Measurements from ENCODE around the gene NFAT5. TPM values are rescaled to one million over a fixed set of nuclear protein-coding genes. Genes with fewer than 3 reads are reported as not detected.
A peak's percentile ranks its signal among the peaks of the same experiment; 100 is the strongest.

The NFAT5 gene
- polyA plus RNA-seq, 1 donor from 2014 or later, result 9.5 TPM

DNA sequence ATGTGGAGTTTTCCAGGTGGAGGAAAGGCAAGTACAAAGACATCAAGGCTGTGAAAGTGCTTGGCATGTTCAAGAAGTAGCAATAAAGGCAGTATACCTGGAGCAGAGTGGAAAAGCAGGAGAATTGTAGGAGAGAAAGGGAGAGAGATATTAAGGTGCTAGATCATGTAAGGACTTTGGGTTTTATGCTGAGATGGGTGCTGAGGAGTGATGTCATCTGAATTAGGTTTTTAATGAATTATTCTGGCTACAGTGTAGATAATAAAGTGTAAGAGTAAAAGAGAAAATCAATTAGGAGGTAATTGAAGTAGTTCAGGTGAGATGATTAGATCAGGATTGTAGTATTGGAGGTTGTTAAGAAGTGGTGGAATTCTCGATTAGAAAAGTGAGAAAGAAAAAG lies 34.0 kb downstream of the NFAT5 start:
- Mint-ChIP-seq H3K36me3 (peaks cover 2% of the 10 kb centered on the region), H3K27ac (no peak overlapping the region), H3K4me3 (no peak overlapping the region), H3K27me3 (no peaks in the 10 kb centered on the region), H3K9me3 (no peaks in the 10 kb centered on the region), H3K4me1 (peaks cover 23 to 41% (median 30%) of the 10 kb centered on the region in 3 donors)

DNA sequence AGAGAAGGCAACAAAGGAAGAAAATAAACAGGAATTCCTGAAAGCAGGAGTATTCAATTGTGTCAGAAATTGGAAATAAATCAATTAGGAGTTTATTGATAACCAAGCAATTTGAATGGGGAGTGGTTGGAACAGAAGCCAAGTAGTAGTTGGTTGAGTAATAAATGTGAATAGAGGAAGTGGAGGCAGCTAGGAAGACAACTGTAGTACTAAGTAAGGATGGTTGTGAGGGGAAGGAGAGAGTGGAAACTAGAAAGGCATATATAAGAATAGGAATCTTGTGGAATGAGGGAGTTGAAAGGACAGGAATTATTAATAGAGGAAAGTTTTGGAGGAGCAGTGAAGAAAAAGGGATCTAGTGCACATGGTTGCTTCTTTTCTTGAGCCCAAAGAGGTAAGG lies 34.4 kb downstream of the NFAT5 start:
- Mint-ChIP-seq H3K4me3 (no peak overlapping the region), H3K27ac (peak overlapping the region in 1 of 3 donors; percentile 51), H3K9me3 (no peaks in the 10 kb centered on the region), H3K27me3 (no peaks in the 10 kb centered on the region), H3K4me1 (peaks cover 21 to 41% (median 28%) of the 10 kb centered on the region in 3 donors), H3K36me3 (peaks cover 2% of the 10 kb centered on the region)

DNA sequence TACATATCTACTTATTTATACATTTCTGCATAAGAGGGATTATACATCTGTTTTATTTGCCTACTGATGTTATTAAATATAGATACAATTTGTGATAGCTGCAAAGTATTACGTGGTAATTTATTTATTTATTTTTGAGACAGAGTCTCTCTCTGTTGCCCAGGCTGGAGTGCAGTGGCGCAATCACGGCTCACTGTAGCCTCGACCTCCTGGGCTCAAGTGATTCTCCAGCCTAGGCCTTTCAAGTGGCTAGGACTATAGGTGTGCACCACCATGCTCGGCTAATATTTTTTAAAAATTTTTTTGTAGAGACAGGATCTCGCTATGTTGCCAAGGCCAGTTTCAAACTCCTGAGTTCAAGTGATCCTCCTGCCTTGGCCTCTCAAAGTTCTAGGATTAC lies 35.5 kb downstream of the NFAT5 start:
- no peaks in the 10 kb centered on the region for H3K27me3 Mint-ChIP-seq
- H3K36me3 Mint-ChIP-seq, result peaks cover 2% of the 10 kb centered on the region
- H3K4me3 Mint-ChIP-seq, result peak overlapping the region in 1 of 4 donors; percentile 25
- peaks cover 15 to 35% (median 21%) of the 10 kb centered on the region in 3 donors for H3K4me1 Mint-ChIP-seq
- no peaks in the 10 kb centered on the region for H3K9me3 Mint-ChIP-seq
- no peak overlapping the region for H3K27ac Mint-ChIP-seq

DNA sequence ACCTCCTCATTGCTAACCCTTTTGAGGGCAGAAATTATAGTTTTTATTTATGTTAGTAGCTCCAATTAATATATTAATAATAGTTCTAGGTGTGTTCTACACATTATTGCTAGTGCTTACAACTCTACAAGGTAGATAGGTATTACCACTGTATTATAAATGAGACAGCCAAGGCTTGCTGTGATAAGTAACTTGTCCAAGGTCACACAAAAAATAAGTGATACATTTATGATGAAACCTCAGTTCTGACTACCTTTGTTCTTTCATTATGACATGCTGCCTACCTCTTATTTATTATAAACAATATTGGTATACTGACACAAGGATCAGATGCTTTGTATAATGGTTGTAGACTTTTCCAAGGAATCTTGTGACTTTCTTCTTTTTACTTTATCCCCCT lies 41.2 kb downstream of the NFAT5 start:
- Mint-ChIP-seq H3K4me1 (peaks cover 10 to 28% (median 25%) of the 10 kb centered on the region in 3 donors), H3K27me3 (no peaks in the 10 kb centered on the region), H3K4me3 (no peak overlapping the region), H3K27ac (no peak overlapping the region), H3K36me3 (peaks cover 2% of the 10 kb centered on the region), H3K9me3 (no peaks in the 10 kb centered on the region)

DNA sequence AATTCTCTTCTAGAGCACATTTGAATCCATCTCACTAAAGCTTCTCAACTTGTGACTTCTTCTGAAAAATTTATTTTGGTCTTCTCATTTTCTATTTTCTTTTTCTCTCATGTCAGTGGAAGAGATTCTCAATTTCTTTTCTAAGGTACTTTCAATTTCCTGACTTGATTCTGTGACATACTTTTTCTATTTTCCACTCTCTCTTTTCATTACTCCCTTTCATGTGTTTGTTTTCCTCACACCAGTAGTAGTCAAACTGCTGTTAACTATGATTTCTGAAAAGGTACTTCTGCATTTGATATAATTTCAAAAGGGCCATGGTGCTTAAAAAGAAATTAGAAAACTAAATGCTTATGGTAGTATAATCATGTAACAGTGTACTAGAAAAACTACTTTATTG lies 41.9 kb downstream of the NFAT5 start:
- no peak overlapping the region for H3K4me3 Mint-ChIP-seq
- no peaks in the 10 kb centered on the region for H3K27me3 Mint-ChIP-seq
- no peaks in the 10 kb centered on the region for H3K9me3 Mint-ChIP-seq
- H3K36me3 Mint-ChIP-seq, result peaks cover 2% of the 10 kb centered on the region
- H3K4me1 Mint-ChIP-seq, result peaks cover 12 to 33% (median 26%) of the 10 kb centered on the region in 3 donors
- H3K27ac Mint-ChIP-seq, result peak overlapping the region in 1 of 3 donors; percentile 37

DNA sequence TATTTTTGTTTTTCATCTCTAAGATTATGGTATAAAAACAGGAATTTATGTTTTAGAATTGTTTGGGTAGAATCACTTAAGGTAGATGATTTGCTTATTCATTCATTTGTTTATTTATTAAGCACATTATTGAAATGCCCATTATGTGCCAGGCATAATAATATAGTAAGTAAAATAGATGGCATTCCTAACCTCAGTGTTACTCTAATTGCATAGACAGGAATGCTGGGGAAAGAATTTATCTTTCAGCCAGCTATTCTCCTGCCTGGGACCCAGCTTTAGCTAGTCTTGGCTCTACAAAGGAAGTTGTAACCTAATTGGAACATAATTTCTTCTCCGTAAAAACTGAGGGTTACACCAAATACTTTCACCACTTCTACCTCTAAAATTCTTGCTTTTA lies 44.6 kb downstream of the NFAT5 start:
- no peaks in the 10 kb centered on the region for H3K9me3 Mint-ChIP-seq

DNA sequence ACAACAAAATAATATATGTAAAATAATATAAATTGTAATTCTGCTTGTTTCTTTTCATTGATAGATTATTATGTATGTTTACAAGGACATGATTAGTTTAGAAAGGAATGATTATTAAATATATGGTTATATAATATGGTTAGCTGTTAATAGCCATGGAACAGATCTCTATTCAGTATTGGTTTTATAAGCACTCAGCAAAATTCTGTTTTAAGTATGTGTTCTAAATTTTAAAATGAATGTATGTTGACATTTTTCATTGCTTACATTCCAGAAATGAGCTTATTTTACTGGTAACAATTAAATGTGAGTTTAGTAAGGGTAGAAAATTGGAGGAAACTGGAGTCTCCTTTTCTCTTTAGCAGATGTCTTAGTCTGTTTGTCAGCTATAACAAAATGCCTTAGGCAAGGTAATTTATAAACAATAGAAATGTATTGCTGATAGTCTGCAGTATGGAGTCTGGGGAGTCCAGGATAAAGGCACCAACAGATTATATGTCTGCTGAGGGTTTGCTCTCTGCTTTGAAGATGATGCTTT lies 45.4 kb downstream of the NFAT5 start:
- no peak overlapping the region for H3K4me3 Mint-ChIP-seq
- H3K9me3 Mint-ChIP-seq, result no peaks in the 10 kb centered on the region
- H3K27ac Mint-ChIP-seq, result no peak overlapping the region
- H3K27me3 Mint-ChIP-seq, result no peaks in the 10 kb centered on the region
- H3K36me3 Mint-ChIP-seq, result peaks cover 5% of the 10 kb centered on the region
- H3K4me1 Mint-ChIP-seq, result peaks cover 18 to 51% (median 39%) of the 10 kb centered on the region in 3 donors

More for the DNA sequence above, 44.6 kb downstream of the NFAT5 start:
- Mint-ChIP-seq H3K27ac (no peak overlapping the region), H3K4me3 (no peak overlapping the region), H3K4me1 (peaks cover 12 to 44% (median 37%) of the 10 kb centered on the region in 3 donors), H3K27me3 (no peaks in the 10 kb centered on the region), H3K36me3 (peaks cover 2% of the 10 kb centered on the region)

DNA sequence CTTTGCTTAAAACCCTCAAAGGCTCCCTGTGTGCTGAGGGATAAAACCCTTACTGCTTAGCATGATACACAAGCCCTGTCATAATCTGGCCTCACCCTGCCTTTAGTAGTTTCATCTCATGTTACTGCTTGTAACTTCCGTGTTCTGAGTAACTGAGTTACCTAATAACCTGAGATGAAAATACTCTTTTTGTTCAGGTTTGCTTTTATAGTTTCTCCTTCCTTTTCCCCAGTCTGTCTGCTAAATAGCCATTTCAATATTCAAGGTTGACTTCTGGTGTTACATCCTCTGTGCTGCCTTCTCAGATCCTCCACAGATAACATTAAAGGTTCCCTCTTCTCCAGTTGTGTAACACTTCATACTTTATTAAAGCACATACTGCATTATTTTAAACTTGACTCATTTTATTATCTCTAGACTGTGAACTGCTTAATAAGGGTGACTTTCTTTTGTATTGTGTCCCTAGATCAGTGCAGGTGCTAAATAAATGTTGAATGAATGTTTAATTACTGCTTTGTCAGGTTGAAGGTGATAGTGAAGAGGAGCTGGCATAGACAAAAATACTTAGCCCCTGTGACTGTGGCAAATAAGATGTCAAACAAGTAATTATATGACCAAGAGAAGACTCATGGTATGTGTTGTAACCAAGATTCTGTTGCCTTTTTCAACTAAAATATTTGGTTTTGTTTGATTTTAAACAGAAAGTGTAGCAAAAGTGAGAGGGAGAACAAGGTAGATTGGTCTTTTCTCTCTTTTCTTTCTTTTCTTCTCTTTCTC lies 47.8 kb downstream of the NFAT5 start:
- H3K4me1 Mint-ChIP-seq, result peaks cover 22 to 40% (median 34%) of the 10 kb centered on the region in 3 donors
- H3K36me3 Mint-ChIP-seq, result peaks cover 5% of the 10 kb centered on the region
- H3K9me3 Mint-ChIP-seq, result no peaks in the 10 kb centered on the region
- H3K27ac Mint-ChIP-seq, result peak overlapping the region in 2 of 3 donors; percentile 8 to 60
- H3K4me3 Mint-ChIP-seq, result no peak overlapping the region
- no peaks in the 10 kb centered on the region for H3K27me3 Mint-ChIP-seq

DNA sequence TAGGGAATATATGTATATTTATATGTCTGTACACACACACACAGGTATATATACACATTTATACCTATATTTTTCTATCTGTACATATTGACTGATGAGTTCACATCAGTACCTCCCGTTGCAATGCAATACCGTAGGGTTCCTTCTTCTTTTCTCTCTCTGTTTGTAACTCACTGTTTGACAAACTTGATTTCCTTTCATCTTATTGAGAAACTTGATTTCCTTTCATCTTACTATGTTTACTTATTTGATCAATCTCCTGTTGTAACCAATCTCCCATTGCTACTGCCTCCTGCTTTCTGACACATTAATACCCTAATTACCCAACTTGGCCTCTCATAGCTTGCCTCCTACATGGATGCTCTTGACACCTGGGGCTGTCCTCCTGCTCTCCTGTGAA lies 49.8 kb downstream of the NFAT5 start:
- Mint-ChIP-seq H3K4me3 (no peak overlapping the region), H3K36me3 (peaks cover 3% of the 10 kb centered on the region), H3K27ac (peak overlapping the region in 1 of 3 donors; percentile 5), H3K9me3 (no peaks in the 10 kb centered on the region), H3K27me3 (no peaks in the 10 kb centered on the region), H3K4me1 (peaks cover 17 to 37% (median 26%) of the 10 kb centered on the region in 3 donors)

DNA sequence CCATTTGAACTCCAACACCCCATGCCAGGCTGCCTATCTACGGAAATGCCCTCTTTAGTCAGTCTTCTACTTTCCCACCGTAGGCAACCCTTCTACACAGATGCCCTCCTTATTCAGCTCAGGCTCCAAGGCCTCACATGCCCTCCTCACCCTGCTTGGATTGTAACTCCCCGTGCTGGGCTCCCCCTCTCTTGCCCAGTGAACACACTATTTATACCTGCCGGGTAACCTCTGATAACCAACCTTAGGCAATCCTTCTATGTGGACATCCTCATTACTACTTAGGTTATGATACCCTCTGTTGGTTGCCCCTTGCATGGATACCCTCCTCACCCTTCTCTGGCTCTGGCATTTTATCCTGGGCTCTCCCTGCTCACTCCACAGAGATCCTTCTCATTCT lies 50.3 kb downstream of the NFAT5 start:
- H3K27ac Mint-ChIP-seq, result peak overlapping the region in 1 of 3 donors; percentile 5
- no peaks in the 10 kb centered on the region for H3K27me3 Mint-ChIP-seq
- H3K4me3 Mint-ChIP-seq, result no peak overlapping the region
- H3K36me3 Mint-ChIP-seq, result peaks cover 3% of the 10 kb centered on the region
- no peaks in the 10 kb centered on the region for H3K9me3 Mint-ChIP-seq
- peaks cover 17 to 33% (median 27%) of the 10 kb centered on the region in 3 donors for H3K4me1 Mint-ChIP-seq

DNA sequence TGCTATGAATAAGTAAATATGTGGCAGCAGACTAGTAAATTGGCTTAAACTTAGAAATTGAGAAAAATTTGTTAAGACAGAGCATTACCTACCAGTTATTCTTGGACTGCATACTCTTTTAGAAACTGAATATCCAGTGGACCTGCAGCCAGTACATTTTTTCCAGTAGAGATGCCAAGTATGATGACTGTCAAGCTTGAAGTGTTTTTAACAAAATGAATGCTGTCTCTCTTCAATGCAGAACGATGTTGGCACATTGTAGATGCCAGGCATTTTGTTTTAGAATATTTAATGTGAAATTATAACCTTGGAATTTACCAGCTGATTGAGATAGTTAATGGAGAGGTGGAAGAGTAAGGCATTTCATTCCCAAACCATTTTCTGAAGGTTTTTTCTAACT lies 52.5 kb downstream of the NFAT5 start:
- no peak overlapping the region for H3K27ac Mint-ChIP-seq
- no peaks in the 10 kb centered on the region for H3K9me3 Mint-ChIP-seq
- H3K4me3 Mint-ChIP-seq, result no peak overlapping the region
- H3K27me3 Mint-ChIP-seq, result no peaks in the 10 kb centered on the region
- H3K4me1 Mint-ChIP-seq, result peaks cover 13 to 28% (median 18%) of the 10 kb centered on the region in 3 donors
- H3K36me3 Mint-ChIP-seq, result peaks cover 5% of the 10 kb centered on the region

DNA sequence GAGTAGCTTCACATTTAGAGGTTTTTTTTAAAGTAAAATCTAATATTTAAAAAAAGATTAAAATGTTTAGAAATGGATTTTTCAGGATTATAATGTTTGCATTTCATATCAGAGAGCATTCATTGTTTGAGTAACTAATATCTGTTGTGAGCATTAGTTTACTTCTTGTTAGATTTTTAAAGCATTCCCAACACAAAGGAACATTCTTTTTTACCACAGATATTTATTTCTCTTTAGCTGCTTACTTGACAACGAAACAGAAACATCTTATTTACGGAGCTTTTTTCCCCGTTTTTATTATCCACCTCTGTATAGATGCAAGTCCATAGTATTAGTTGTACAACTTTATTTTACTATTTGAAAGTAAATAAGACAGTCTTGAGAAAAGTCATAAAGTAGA lies 53.0 kb downstream of the NFAT5 start:
- H3K36me3 Mint-ChIP-seq, result peaks cover 5% of the 10 kb centered on the region
- no peak overlapping the region for H3K27ac Mint-ChIP-seq
- no peak overlapping the region for H3K4me3 Mint-ChIP-seq
- H3K27me3 Mint-ChIP-seq, result no peaks in the 10 kb centered on the region
- H3K9me3 Mint-ChIP-seq, result no peaks in the 10 kb centered on the region
- H3K4me1 Mint-ChIP-seq, result peaks cover 13 to 24% (median 14%) of the 10 kb centered on the region in 3 donors

DNA sequence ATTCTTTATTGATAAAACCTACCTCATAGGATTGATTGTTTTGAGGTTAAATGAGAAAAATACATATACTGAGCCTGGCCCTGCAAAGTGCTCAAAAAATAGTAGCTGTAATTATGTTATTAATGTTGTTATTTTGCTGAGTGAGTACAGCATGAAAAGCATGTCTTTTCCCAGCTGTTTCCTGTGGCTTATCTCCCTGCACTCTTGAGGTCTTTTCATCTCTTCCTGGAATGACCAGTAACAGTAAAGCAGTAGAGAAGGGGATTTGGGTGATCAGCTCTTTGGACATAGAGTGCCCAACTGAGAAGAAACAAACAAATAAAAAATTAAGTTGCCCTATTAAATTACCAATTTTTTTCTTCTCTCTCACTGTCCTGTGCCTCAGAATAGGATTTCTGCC lies 53.7 kb downstream of the NFAT5 start:
- Mint-ChIP-seq H3K36me3 (peaks cover 5% of the 10 kb centered on the region), H3K27me3 (no peaks in the 10 kb centered on the region), H3K4me3 (no peak overlapping the region)

DNA sequence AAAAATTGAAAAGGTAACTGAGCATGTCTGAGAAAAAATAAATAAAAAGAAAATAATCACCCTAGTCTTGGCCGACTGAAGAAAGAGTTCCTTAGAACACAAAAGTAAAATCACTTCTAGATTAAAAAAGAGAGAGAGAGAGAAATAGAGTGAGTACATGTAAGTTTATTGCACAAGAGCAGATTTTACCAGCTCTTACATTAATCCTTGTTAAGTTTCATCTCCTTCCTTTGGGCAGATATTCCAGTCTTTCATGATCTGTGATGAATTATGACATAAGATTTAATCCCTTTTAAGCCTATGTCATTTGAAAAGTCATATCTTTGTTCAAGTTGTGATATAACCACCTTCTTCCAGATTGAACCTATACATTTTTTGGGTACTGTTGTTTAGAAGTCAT lies 54.8 kb downstream of the NFAT5 start:
- Mint-ChIP-seq H3K9me3 (no peaks in the 10 kb centered on the region), H3K36me3 (peaks cover 4% of the 10 kb centered on the region), H3K27ac (peak overlapping the region in 1 of 3 donors; percentile 3), H3K4me3 (peak overlapping the region in 1 of 4 donors; percentile 54), H3K4me1 (peaks cover 9 to 16% (median 12%) of the 10 kb centered on the region in 3 donors), H3K27me3 (no peaks in the 10 kb centered on the region)

More for the DNA sequence above, 53.7 kb downstream of the NFAT5 start:
- H3K4me1 Mint-ChIP-seq, result peaks cover 12 to 19% (median 13%) of the 10 kb centered on the region in 3 donors
- H3K27ac Mint-ChIP-seq, result no peak overlapping the region
- H3K9me3 Mint-ChIP-seq, result no peaks in the 10 kb centered on the region

DNA sequence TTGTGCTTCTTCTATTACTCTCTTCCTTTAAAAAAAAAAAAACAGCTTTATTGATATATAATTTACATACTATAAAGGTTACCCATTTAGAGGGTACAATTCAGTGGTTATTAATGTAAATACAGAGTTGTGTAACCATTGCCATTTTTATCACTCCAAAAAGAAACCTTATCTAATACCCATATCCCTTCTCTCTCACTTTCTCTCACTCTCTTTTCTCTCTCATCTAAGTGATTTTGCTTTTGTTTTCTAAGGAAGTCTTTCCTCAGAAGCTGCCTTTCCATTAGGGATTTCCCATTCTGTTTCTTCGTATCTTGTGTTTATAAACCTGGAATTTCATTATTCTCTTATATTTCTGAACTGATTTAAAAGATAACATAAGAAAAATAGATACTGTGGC lies 55.5 kb downstream of the NFAT5 start:
- peaks cover 3% of the 10 kb centered on the region for H3K36me3 Mint-ChIP-seq
- H3K4me3 Mint-ChIP-seq, result no peak overlapping the region
- peak overlapping the region in 1 of 3 donors; percentile 84 for H3K27ac Mint-ChIP-seq
- peaks cover 8 to 10% (median 10%) of the 10 kb centered on the region in 3 donors for H3K4me1 Mint-ChIP-seq
- no peaks in the 10 kb centered on the region for H3K9me3 Mint-ChIP-seq
- H3K27me3 Mint-ChIP-seq, result no peaks in the 10 kb centered on the region

Data from IgD-negative memory B cell (primary cell).